Activated naive CD8-positive, alpha-beta T cell treated with anti-CD3 and anti-CD28 coated beads, Interleukin-2, amount 50 U/mL, for 24 hours (primary cell): ENCODE measurements around the gene FLNC.

ENCODE experiments used
- ATAC-seq: fragments of 150-1000 bp; cut with Tn5 transposase; one replicate; pipeline ENCODE4 v1.10.0; 2021
- DNase-seq: peaks from one replicate; pipeline ENCODE4 v3.0.0; 2021
- H3K27ac Mint-ChIP-seq: one replicate; pipeline ENCODE4 v1.8.0; 2021; ENCODE audit warnings: mild to moderate bottlenecking, mixed read lengths
- H3K27me3 Mint-ChIP-seq: one replicate; pipeline ENCODE4 v1.8.0; 2021; ENCODE audit warnings: mixed read lengths
- H3K36me3 Mint-ChIP-seq: one replicate; pipeline ENCODE4 v1.8.0; 2021; ENCODE audit warnings: low read depth, mixed read lengths
- H3K4me1 Mint-ChIP-seq: one replicate; pipeline ENCODE4 v1.8.0; 2021; ENCODE audit warnings: mixed read lengths
- H3K4me3 Mint-ChIP-seq: one replicate; pipeline ENCODE4 v1.8.0; 2021; ENCODE audit warnings: mild to moderate bottlenecking, moderate library complexity, mixed read lengths
- H3K9me3 Mint-ChIP-seq: one replicate; pipeline ENCODE4 v1.8.0; 2021; ENCODE audit warnings: mixed read lengths

The FLNC gene

GRCh38 chr7:128842674-128843641 lies 12.8 kb downstream of the FLNC start:
- Mint-ChIP-seq H3K9me3 (no peaks in the 10 kb centered on the region), H3K27ac (no peak overlapping the region), H3K4me1 (peaks cover 4% of the 10 kb centered on the region), H3K4me3 (no peak overlapping the region), H3K36me3 (no peaks in the 10 kb centered on the region), H3K27me3 (no peaks in the 10 kb centered on the region)
- DNase-seq (no peak), ATAC-seq (no peak)

DNA sequence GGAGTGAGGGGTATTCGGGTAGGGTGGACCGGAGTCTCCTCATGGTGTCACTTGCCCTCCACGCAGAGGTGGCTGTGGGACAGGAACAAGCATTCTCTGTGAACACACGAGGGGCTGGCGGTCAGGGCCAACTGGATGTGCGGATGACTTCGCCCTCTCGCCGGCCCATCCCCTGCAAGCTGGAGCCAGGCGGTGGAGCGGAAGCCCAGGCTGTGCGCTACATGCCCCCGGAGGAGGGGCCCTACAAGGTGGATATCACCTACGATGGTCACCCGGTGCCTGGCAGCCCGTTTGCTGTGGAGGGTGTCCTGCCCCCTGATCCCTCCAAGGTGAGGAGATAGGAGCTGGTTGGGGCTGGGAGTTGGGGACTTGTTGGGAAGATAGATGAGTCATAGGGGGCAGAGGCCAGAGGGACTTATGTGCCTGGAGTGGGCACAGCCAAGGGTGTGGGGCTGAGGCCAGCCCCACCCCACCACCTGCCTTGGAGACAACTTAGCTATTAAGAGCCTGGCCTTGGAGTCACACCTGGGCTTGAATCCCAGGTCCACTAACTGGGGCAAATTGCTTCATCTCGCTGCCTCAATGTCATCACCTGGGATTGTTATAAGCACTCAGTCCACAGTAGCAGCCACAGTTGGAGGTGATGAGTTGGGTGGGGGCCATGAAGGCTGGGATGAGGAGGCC lies 13.9 kb downstream of the FLNC start:
- ATAC-seq (no peak), DNase-seq (no peak)
- H3K4me1 Mint-ChIP-seq = peaks cover 4% of the 10 kb centered on the region
- H3K27ac Mint-ChIP-seq = no peak overlapping the region
- no peaks in the 10 kb centered on the region for H3K36me3 Mint-ChIP-seq
- H3K27me3 Mint-ChIP-seq = no peaks in the 10 kb centered on the region
- H3K4me3 Mint-ChIP-seq = no peak overlapping the region
- H3K9me3 Mint-ChIP-seq = no peaks in the 10 kb centered on the region

DNA sequence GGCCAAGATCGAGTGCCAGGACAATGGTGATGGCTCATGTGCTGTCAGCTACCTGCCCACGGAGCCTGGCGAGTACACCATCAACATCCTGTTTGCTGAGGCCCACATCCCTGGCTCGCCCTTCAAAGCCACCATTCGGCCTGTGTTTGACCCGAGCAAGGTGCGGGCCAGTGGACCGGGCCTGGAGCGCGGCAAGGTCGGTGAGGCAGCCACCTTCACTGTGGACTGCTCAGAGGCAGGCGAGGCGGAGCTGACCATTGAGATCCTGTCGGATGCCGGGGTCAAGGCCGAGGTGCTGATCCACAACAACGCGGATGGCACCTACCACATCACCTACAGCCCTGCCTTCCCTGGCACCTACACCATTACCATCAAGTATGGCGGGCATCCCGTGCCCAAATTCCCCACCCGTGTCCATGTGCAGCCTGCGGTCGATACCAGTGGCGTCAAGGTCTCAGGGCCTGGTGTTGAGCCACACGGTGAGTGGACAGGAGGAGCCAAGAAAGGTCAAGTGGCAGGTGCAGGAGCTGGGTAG lies 14.6 kb downstream of the FLNC start:
- Mint-ChIP-seq H3K36me3 (no peaks in the 10 kb centered on the region), H3K27ac (no peak overlapping the region), H3K27me3 (no peaks in the 10 kb centered on the region), H3K9me3 (no peaks in the 10 kb centered on the region), H3K4me3 (no peak overlapping the region), H3K4me1 (peaks cover 4% of the 10 kb centered on the region)
- ATAC-seq (no peak), DNase-seq (no peak)

- H3K36me3 Mint-ChIP-seq = no peaks in the 10 kb centered on the region
- DNase-seq = no peak
- H3K4me3 Mint-ChIP-seq = no peak overlapping the region
- no peak for ATAC-seq
- H3K9me3 Mint-ChIP-seq = no peaks in the 10 kb centered on the region
- peaks cover 4% of the 10 kb centered on the region for H3K4me1 Mint-ChIP-seq
- H3K27ac Mint-ChIP-seq = no peak overlapping the region
- H3K27me3 Mint-ChIP-seq = no peaks in the 10 kb centered on the region
Measured at GRCh38 chr7:128845475-128845874, 15.3 kb downstream of the FLNC start.

- Mint-ChIP-seq H3K4me3 (no peak overlapping the region), H3K4me1 (peaks cover 4% of the 10 kb centered on the region)
- ATAC-seq = no peak
Measured at GRCh38 chr7:128845987-128846386, 15.8 kb downstream of the FLNC start.

DNA sequence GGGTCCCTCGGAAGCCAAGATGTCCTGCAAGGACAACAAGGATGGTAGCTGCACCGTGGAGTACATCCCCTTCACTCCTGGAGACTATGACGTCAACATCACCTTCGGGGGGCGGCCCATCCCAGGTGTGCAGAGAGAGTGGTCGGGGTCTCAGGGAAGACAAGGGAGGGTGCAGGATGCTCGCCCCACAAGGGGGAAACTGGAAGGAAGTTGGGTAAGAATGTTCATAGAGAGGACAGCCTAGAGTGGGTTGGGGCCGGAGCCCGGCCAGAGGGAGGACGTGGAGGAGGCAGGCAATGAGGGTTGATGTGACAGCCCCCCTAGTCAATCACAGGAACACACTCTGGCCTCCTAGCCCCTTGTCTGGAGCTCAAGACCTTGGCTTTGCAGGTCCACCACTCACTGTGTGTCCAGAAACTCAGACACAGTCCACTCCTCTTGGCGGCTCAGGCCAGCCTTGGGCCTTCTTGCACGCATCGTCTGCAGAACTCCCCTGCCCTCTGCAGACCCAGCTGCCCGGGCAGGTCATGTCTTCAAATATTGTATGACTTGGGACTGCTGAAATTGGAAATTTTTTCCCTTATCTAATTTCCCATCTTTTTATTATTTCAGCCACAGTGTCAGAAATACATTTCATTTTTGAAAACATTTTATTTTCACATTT lies 16.7 kb downstream of the FLNC start:
- no peaks in the 10 kb centered on the region for H3K9me3 Mint-ChIP-seq
- no peaks in the 10 kb centered on the region for H3K36me3 Mint-ChIP-seq
- no peak overlapping the region for H3K27ac Mint-ChIP-seq

More at GRCh38 chr7:128845987-128846386, 15.8 kb downstream of the FLNC start:
- no peak overlapping the region for H3K27ac Mint-ChIP-seq
- no peaks in the 10 kb centered on the region for H3K27me3 Mint-ChIP-seq
- no peaks in the 10 kb centered on the region for H3K9me3 Mint-ChIP-seq
- no peak for DNase-seq
- no peaks in the 10 kb centered on the region for H3K36me3 Mint-ChIP-seq

GRCh38 chr7:128847721-128848211 lies 17.6 kb downstream of the FLNC start:
- Mint-ChIP-seq H3K36me3 (no peaks in the 10 kb centered on the region), H3K27ac (no peak overlapping the region), H3K4me3 (no peak overlapping the region), H3K4me1 (no peaks in the 10 kb centered on the region), H3K27me3 (no peaks in the 10 kb centered on the region), H3K9me3 (no peaks in the 10 kb centered on the region)
- ATAC-seq (no peak), DNase-seq (no peak)

More for the DNA sequence above, 16.7 kb downstream of the FLNC start:
- Mint-ChIP-seq H3K27me3 (no peaks in the 10 kb centered on the region), H3K4me1 (peaks cover 1% of the 10 kb centered on the region), H3K4me3 (no peak overlapping the region)
- DNase-seq (no peak), ATAC-seq (no peak)

DNA sequence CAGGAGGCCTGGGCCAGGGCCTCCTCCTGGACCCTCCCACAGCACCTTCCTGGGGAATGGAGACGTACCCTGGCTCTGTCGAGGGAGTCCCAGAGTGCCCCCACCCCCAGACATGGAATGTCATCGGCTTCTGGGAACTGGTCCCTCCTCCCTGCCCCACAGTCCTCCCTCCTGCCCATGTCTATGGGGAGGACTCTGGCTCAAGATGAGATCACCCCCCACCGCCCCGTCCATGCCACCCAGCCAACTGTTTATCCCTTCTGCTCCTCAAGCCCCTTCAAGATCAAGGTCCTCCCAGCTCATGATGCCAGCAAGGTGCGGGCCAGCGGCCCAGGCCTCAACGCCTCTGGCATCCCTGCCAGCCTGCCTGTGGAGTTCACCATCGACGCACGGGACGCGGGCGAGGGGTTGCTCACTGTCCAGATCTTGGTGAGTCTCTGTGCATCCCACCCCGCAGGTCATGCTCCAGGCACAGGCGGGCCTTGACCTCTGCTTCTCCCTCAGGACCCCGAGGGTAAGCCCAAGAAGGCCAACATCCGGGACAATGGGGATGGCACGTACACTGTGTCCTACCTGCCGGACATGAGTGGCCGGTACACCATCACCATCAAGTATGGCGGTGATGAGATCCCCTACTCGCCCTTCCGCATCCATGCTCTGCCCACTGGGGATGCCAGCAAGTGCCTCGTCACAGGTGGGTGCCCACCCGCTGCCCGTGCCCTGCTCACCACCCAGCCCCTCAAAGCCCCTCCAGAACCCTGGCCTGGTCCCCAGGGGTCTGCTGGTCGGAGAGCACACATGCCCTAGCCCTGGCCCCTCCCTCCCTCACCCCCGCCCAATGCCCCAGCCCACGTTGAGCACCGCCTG lies 18.3 kb downstream of the FLNC start:
- H3K36me3 Mint-ChIP-seq = no peaks in the 10 kb centered on the region
- ATAC-seq (no peak), DNase-seq (no peak)
- no peaks in the 10 kb centered on the region for H3K27me3 Mint-ChIP-seq
- no peak overlapping the region for H3K27ac Mint-ChIP-seq
- no peaks in the 10 kb centered on the region for H3K9me3 Mint-ChIP-seq
- H3K4me1 Mint-ChIP-seq = no peaks in the 10 kb centered on the region
- H3K4me3 Mint-ChIP-seq = no peak overlapping the region

DNA sequence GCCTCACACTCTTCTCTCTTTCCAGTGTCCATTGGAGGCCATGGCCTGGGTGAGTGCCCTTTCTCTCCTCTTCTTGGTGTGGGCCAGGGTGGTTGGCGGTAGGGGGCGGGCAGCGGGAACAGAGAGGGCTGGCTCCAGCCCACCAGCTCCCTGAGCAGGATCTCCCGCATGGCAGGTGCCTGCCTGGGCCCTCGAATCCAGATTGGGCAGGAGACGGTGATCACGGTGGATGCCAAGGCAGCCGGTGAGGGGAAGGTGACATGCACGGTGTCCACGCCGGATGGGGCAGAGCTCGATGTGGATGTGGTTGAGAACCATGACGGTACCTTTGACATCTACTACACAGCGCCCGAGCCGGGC lies 18.9 kb downstream of the FLNC start:
- Mint-ChIP-seq H3K27me3 (no peaks in the 10 kb centered on the region), H3K4me3 (no peak overlapping the region), H3K9me3 (no peaks in the 10 kb centered on the region), H3K27ac (no peak overlapping the region), H3K36me3 (no peaks in the 10 kb centered on the region), H3K4me1 (no peaks in the 10 kb centered on the region)
- DNase-seq = no peak
- no peak for ATAC-seq

DNA sequence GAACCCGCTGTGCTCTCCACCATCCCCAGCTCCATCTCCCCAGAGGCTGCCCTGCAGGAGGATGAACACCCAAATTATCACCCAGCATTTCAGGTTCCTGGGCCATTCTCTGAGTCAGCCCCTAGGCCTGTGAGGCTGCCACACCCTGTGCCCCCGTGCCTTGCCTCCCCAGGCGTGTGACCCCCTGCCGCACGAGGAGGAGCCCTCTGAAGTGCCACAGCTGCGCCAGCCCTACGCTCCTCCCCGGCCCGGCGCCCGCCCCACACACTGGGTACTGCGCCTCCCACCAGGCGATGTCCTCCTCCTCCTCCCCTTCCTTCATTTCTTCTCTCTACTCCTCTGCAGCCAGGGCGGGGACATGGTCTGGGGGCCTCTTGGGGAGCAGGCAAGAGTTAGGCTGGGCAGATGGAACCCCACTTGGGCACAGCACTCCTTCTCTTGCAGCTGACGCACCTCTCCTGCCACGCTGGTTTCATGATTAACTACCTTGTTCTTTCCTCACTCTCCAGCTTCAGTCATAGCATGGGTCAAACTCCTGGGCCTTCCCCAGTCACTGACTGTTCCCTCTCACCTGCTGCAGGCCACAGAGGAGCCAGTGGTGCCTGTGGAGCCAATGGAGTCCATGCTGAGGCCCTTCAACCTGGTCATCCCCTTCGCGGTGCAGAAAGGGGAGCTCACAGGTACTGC lies 19.7 kb downstream of the FLNC start:
- Mint-ChIP-seq H3K36me3 (no peaks in the 10 kb centered on the region), H3K27me3 (no peaks in the 10 kb centered on the region), H3K27ac (no peak overlapping the region), H3K4me1 (no peaks in the 10 kb centered on the region), H3K9me3 (no peaks in the 10 kb centered on the region), H3K4me3 (no peak overlapping the region)
- ATAC-seq (no peak), DNase-seq (no peak)

DNA sequence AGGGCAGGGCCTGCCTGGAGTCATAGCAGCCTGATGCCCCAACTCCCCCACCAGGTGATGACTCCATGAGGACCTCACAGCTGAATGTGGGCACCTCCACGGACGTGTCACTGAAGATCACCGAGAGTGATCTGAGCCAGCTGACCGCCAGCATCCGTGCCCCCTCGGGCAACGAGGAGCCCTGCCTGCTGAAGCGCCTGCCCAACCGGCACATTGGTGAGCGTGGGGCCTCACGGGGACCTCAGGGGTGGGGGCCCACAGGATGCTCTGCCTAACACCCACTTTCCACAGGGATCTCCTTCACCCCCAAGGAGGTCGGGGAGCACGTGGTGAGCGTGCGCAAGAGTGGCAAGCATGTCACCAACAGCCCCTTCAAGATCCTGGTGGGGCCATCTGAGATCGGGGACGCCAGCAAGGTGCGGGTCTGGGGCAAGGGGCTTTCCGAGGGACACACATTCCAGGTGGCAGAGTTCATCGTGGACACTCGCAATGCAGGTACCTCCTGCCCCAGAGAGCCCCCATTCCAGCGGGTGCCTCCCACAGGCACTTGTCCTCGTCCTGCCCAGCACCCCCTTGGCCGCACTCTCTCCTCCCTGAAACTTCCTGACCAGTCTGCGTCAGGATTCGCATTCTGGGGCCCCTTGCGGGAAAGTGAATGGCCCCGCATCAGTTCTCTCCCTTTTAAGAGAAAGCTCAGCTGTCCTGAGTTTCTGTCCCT lies 22.5 kb downstream of the FLNC start:
- Mint-ChIP-seq H3K4me1 (no peaks in the 10 kb centered on the region), H3K27me3 (no peaks in the 10 kb centered on the region), H3K4me3 (no peak overlapping the region), H3K36me3 (no peaks in the 10 kb centered on the region), H3K9me3 (no peaks in the 10 kb centered on the region), H3K27ac (no peak overlapping the region)
- DNase-seq (no peak), ATAC-seq (no peak)

GRCh38 chr7:128853799-128854198 lies 23.6 kb downstream of the FLNC start:
- Mint-ChIP-seq H3K4me3 (no peak overlapping the region), H3K27me3 (no peaks in the 10 kb centered on the region), H3K4me1 (no peaks in the 10 kb centered on the region), H3K36me3 (no peaks in the 10 kb centered on the region), H3K27ac (no peak overlapping the region), H3K9me3 (no peaks in the 10 kb centered on the region)
- ATAC-seq (no peak), DNase-seq (no peak)

- Mint-ChIP-seq H3K4me3 (no peak overlapping the region), H3K27me3 (no peaks in the 10 kb centered on the region), H3K9me3 (no peaks in the 10 kb centered on the region), H3K4me1 (no peaks in the 10 kb centered on the region), H3K36me3 (no peaks in the 10 kb centered on the region), H3K27ac (no peak overlapping the region)
- DNase-seq (no peak), ATAC-seq (no peak)
Measured at GRCh38 chr7:128854396-128854795, 24.2 kb downstream of the FLNC start.
